Sigmoid colon (tissue), 4 donors: Measurements from ENCODE around the gene EIF4A3.

ENCODE experiments used
- CTCF ChIP-seq, 4 experiments: fragments of 450-650 bp in 3 of 4; fragments of 200-600 bp in 1 of 4; IDR thresholded peaks; one replicate each; pipeline ENCODE4 v1.5.1; 2016 to 2019; ENCODE audit warnings: antibody characterized with exemption in 4 of 4, mild to moderate bottlenecking in 3 of 4, moderate library complexity in 2 of 4
- POLR2A ChIP-seq, 2 donors: fragments of 450-650 bp; IDR thresholded peaks; one replicate each; pipeline ENCODE4 v1.6.1; 2016; ENCODE audit warnings: antibody characterized with exemption in 2 of 2, mild to moderate bottlenecking in 2 of 2, moderate library complexity in 2 of 2
- POLR2AphosphoS5 ChIP-seq, 4 donors: sonication (generic); formaldehyde crosslinking; IDR thresholded peaks; one replicate each; pipeline ENCODE4 v1.6.1; 2017; ENCODE audit warnings: antibody characterized with exemption in 4 of 4

- TF ChIP-seq CTCF (IDR thresholded peaks at IDR 0.05): no peak
- no peak for TF ChIP-seq POLR2AphosphoS5 (IDR thresholded peaks at IDR 0.05)
- no peak for TF ChIP-seq POLR2A (IDR thresholded peaks at IDR 0.05)
Measured at GRCh38 chr17:80141463-80142165, 5.3 kb downstream of the EIF4A3 start.
